Heart left ventricle (tissue), 13 donors: ENCODE data around the gene CNPY3.

ENCODE experiments used
- POLR2A ChIP-seq, 2 donors: fragments of 450-650 bp; IDR thresholded peaks; one replicate each; pipeline ENCODE4 v1.6.1; 2017; ENCODE audit warnings: antibody characterized with exemption in 2 of 2, mild to moderate bottlenecking in 2 of 2, moderate library complexity in 2 of 2
- TF ChIP-seq, protein P1 (sequence below), 12 donors: fragments of 200-600 bp; sonication (generic) in 4 of 12; IDR thresholded peaks; one replicate each; pipeline versions ENCODE4 v1.5.0 to v1.8.0; 2018 to 2022; ENCODE audit warnings: antibody characterized with exemption in 12 of 12, mild to moderate bottlenecking in 5 of 12
- donor health status: ischemic (EF 13 %, LVEDD 7.1; RV severe dilation, severe dysfunction).
- donor health status: DM: no; HTN: yes; CAD: no.
- donor health status: DM: no; HTN: no; CAD: no.
- donor health status: ischemic (EF 25% LVEDD 6.9; RV normal size, moderate dysfunction).
- donor health status: ischemic (EF 25% LVEDD 5.7; RV mildly dilated, moderate dysfunction).
- donor health status: ischemic (EF 35%, LVEDD 5.7; RV mildly dilated, moderate dysfunction).
- donor health status: nonischemic (EF 11% LVEDD 7.7; RV severe dilation, severe dysfunction).
- donor health status: DM: yes; HTN: yes; CAD: no.
- donor health status: PGD.
- donor health status: ischemic (EF 29% LVEDD 5.4; RV normal size, mild dysfunction).
- donor health status: nonischemic (EF 23%, LVEDD 6.1; RV moderate dilation, normal function).

DNA sequence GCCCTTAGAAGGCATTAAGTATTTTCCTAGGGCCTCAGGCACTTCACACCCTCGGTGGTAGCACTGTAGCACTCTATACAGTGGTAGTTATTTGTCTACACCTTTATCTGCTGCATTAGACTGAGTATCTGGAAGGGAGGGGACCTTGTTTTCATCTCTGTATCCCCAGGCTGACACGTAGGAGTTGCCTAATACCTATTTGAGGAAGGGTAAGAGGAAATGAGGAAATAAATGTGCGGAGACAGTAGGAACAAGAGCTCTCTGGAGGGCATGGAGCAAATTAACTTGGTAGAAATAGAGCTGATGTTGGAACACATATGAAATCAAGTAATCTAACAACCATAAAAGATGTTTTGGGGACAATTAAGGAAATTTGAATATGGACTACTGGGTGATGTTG lies 3.9 kb downstream of the CNPY3 start:
- no peak for TF ChIP-seq POLR2A (IDR thresholded peaks at IDR 0.05)
- TF ChIP-seq, protein P1, sequence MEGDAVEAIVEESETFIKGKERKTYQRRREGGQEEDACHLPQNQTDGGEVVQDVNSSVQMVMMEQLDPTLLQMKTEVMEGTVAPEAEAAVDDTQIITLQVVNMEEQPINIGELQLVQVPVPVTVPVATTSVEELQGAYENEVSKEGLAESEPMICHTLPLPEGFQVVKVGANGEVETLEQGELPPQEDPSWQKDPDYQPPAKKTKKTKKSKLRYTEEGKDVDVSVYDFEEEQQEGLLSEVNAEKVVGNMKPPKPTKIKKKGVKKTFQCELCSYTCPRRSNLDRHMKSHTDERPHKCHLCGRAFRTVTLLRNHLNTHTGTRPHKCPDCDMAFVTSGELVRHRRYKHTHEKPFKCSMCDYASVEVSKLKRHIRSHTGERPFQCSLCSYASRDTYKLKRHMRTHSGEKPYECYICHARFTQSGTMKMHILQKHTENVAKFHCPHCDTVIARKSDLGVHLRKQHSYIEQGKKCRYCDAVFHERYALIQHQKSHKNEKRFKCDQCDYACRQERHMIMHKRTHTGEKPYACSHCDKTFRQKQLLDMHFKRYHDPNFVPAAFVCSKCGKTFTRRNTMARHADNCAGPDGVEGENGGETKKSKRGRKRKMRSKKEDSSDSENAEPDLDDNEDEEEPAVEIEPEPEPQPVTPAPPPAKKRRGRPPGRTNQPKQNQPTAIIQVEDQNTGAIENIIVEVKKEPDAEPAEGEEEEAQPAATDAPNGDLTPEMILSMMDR (IDR thresholded peaks at IDR 0.05), result no peak
